GM12878 (cell line): ENCODE data around the gene TSHZ1. TPM values are rescaled to one million over a fixed set of nuclear protein-coding genes. Genes with fewer than 3 reads are reported as not detected.

Experiments used
- ATAC-seq: fragments of 200-7000 bp; cut with Tn5 transposase; 3 replicates; pipeline ENCODE4 v1.9.1; 2020; ENCODE audit warnings: mild to moderate bottlenecking, moderate library complexity
- BruUV-seq: library from RNA; stranded (reverse); fragments of 400-500 nt; replicated peaks from 2 replicates; lab custom pipeline; 2021; lab: Mats Ljungman, UMichigan
- CTCF ChIA-PET: fragments of 300-600 bp; sonication (Branson Sonifier 250); formaldehyde crosslinking; extraction: SDS; loops from one replicate; lab custom pipeline; 2021; ENCODE audit warnings: inconsistent platforms; lab: Yijun Ruan, JAX
- POLR2A ChIA-PET: fragments of 350-600 bp; formaldehyde crosslinking; extraction: SDS; loops from one replicate; lab custom pipeline; 2021; ENCODE audit warnings: inconsistent platforms; lab: Charles Lee
- RAD21 ChIA-PET: fragments of 300-600 bp; sonication (Branson Sonifier 250); formaldehyde crosslinking; loops from one replicate; lab custom pipeline; 2023; ENCODE audit warnings: antibody characterized with exemption; ENCODE audit not compliant: unreplicated experiment; lab: Charles Lee
- SMC1A ChIA-PET: fragments of 300-600 bp; sonication (Branson Sonifier 250); formaldehyde crosslinking; loops from one replicate; lab custom pipeline; 2023; ENCODE audit not compliant: unreplicated experiment, uncharacterized antibody; lab: Charles Lee
- DNase-seq: peaks from one replicate; pipeline ENCODE4 v3.0.0-alpha.2; 2011; ENCODE audit warnings: low read depth, low spot score
- FAIRE-seq: peaks from 3 replicates; lab custom pipeline; 2011; peaks lifted over from hg19 to GRCh38; lab: Jason Lieb, UNC
- H2AFZ ChIP-seq: 2 replicates; pipeline ENCODE4 v1.6.0; 2011; ENCODE audit warnings: low read depth, low read length, control low read depth; ENCODE audit not compliant: control insufficient read depth
- H3K27ac ChIP-seq: 2 replicates; pipeline ENCODE4 v1.5.1; 2011; ENCODE audit warnings: control low read depth; ENCODE audit not compliant: control insufficient read depth, insufficient read depth
- H3K27me3 ChIP-seq, 2 experiments: replicated peaks in 1 of 2; 2 replicates each; pipeline versions ENCODE4 v1.6.0 to v1.6.1; 2011; ENCODE audit warnings: low read length in 1 of 2; ENCODE audit not compliant: control insufficient read depth in 2 of 2, insufficient read depth in 2 of 2
- H3K36me3 ChIP-seq, 2 experiments: 2 replicates each; pipeline ENCODE4 v1.5.1; 2011; ENCODE audit warnings: low read length in 1 of 2; ENCODE audit not compliant: control insufficient read depth in 2 of 2, insufficient read depth in 2 of 2
- H3K4me1 ChIP-seq: 2 replicates; pipeline ENCODE4 v1.6.1; 2011; ENCODE audit warnings: mild to moderate bottlenecking, low read length, moderate library complexity, mixed read lengths; ENCODE audit not compliant: control insufficient read depth, insufficient read depth
- H3K4me2 ChIP-seq: 2 replicates; pipeline ENCODE4 v1.6.0; 2011; ENCODE audit warnings: control low read depth; ENCODE audit not compliant: control insufficient read depth, insufficient read depth
- H3K4me3 ChIP-seq: fragments of 200-600 bp; sonication (generic); 2 replicates; pipeline ENCODE4 v1.5.1; 2016
- H3K79me2 ChIP-seq: 2 replicates; pipeline ENCODE4 v1.6.0; 2011; ENCODE audit warnings: low read length; ENCODE audit not compliant: control insufficient read depth, insufficient read depth
- H3K9ac ChIP-seq: 2 replicates; pipeline ENCODE4 v1.8.0; 2011; ENCODE audit warnings: low read length, control low read depth, mixed read lengths; ENCODE audit not compliant: control insufficient read depth, insufficient read depth
- H3K9me3 ChIP-seq: replicated peaks from 3 replicates; pipeline ENCODE4 v1.5.1; 2011; ENCODE audit warnings: mild to moderate bottlenecking, low read length; ENCODE audit not compliant: control insufficient read depth, insufficient read depth
- H4K20me1 ChIP-seq: 2 replicates; pipeline ENCODE4 v1.6.0; 2011; ENCODE audit not compliant: control insufficient read depth, insufficient read depth
- BCL11A ChIP-seq: IDR thresholded peaks from 2 replicates; pipeline ENCODE4 v1.6.1; 2011; ENCODE audit warnings: low read depth, low read length
- FOXK2 ChIP-seq: fragments of 450-650 bp; IDR thresholded peaks from 2 replicates; pipeline ENCODE4 v1.6.1; 2017; ENCODE audit warnings: mild to moderate bottlenecking, moderate library complexity
- KDM1A ChIP-seq: fragments of 200-600 bp; sonication (generic); IDR thresholded peaks from 2 replicates; pipeline ENCODE4 v1.6.1; 2016; ENCODE audit warnings: borderline replicate concordance
- MTA2 ChIP-seq: fragments of 450-650 bp; IDR thresholded peaks from 2 replicates; pipeline ENCODE4 v1.6.1; 2016; ENCODE audit warnings: low read depth, mild to moderate bottlenecking, moderate library complexity
- POLR2AphosphoS2 ChIP-seq: IDR thresholded peaks from 2 replicates; pipeline ENCODE4 v1.6.1; 2011; ENCODE audit warnings: low read depth, mild to moderate bottlenecking, low read length, improper control_type of control experiment, moderate library complexity
- RB1 ChIP-seq: fragments of 450-650 bp; formaldehyde crosslinking; IDR thresholded peaks from 2 replicates; pipeline ENCODE4 v1.6.1; 2017; ENCODE audit warnings: mild to moderate bottlenecking, borderline replicate concordance
- WGBS: methylation state at CpG from one replicate; pipeline ENCODE4 v1.1.6; 2016; ENCODE audit warnings: low lambda C conversion rate; ENCODE audit not compliant: insufficient replicate concordance, insufficient coverage; ENCODE audit errors: missing lambda C conversion rate; 5-methylcytosine and 5-hydroxymethylcytosine counted together
- in situ Hi-C: fragments of 300-500 bp; cut with MboI; formaldehyde crosslinking; loops from 9 replicates; pipeline ENCODE4 v1.14.3; 2018; ENCODE audit warnings: mixed read lengths
- intact Hi-C: fragments of 100-400 bp; cut with micrococcal nuclease; formaldehyde crosslinking; loops from one replicate; pipeline ENCODE4 v1.14.2; 2022; ENCODE audit not compliant: unreplicated experiment
- polyA plus RNA-seq, 11 experiments: library from polyadenylated mRNA; depleted of rRNA in 4 of 11; unstranded in 6 of 11; stranded (reverse) in 5 of 11; fragments of >200 nt; fragmentation: Nextera tagmentation in 4 of 11; fragmentation: Illumina TruSeq in 1 of 11; extraction: Ambion mirVana in 4 of 11; extraction: Trizol in 1 of 11; gene quantifications; 1 replicate in 1 of 11; 2 replicates in 10 of 11; pipeline versions ENCODE4 v1.2.1 to v1.2.3, GENCODE V29; 2011 to 2016; ENCODE audit warnings: inconsistent platforms in 2 of 11, missing spikeins in 2 of 11, low read depth in 1 of 11
- total RNA-seq, 4 experiments: library from RNA; depleted of rRNA in 3 of 4; stranded (reverse); fragments of >200 nt in 3 of 4; fragmentation: Illumina TruSeq in 1 of 4; extraction: Trizol in 1 of 4; gene quantifications; 2 replicates each; pipeline versions ENCODE4 v1.2.1 to v1.2.3, GENCODE V29; 2013 to 2021

TSHZ1 gene
- total and polyA plus RNA-seq, 10 of the 15 experiments (the other 5 are each of a cell fraction or from before 2014, with no cell fraction given), result 2.2 to 15.2 (median 5.1) TPM

DNA sequence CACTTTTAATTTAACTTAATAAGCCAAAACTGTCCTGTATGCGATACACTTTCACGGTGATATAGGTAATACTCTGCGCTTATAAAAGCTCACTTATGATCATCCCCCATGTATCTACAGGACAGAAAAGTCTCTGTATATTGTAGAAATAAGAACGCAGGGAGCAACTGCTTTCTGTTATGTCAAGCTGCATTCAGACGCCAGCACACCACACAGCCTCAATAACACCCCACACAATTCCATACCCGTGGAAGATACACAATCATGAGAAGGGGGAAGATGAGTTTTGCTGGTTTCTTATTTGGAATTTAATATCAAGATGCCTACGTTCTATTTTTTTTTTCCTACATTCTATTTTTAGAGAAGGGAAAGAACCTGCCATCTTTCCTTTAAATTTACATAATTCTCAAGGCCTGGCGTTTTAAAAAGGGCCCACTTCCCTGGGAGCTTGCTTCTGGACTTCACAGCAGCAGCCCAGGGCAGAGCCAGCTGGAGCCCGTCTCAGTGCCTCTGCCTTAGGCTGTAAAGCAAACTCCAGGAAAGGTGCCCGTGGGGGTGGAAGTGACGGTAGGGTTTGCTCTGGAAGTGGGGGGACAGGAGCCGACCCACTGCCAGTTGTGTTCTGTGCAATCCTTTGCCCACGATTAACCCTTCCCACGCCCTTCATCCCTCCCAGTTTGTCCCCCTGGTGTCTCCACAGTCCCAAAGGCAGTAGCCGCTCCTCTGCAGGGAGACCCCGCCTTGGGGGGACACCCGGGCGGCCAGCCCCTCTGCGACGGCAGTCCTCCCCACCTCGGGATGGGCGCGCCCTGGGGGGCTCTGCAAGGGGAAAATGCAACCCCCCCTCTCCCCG, 7.0 kb upstream of the TSHZ1 start:
- intact Hi-C loops, result loop anchor here (10.0 kb wide), 4 partner anchors 209 to 1281 kb away; no protein-coding TSS in a partner anchor
- CTCF ChIA-PET, result no interaction called here
- Histone ChIP-seq H3K27me3 (no peaks in the 10 kb centered on the region), H3K4me1 (no peaks in the 10 kb centered on the region), H4K20me1 (no peaks in the 10 kb centered on the region), H3K36me3 (peaks cover 5 to 10% of the 10 kb centered on the region in 2 experiments), H3K9me3 (no peaks in the 10 kb centered on the region), H3K27ac (no peak overlapping the region), H3K9ac (no peak overlapping the region), H3K79me2 (peaks cover 47% of the 10 kb centered on the region), H2AFZ (no peak overlapping the region), H3K4me3 (no peak overlapping the region), H3K4me2 (peak overlapping the region; percentile 17; the same call in 1 of the 2 replicates)
- in situ Hi-C loops, result loop anchor here (25.0 kb wide), 1 partner anchor 1909 kb away; no protein-coding TSS in a partner anchor
- RAD21 ChIA-PET, result no interaction called here
- 0 out of 2 replicates have a peak, but pooled peaks have one; percentile 19 for TF ChIP-seq POLR2AphosphoS2
- no peak for TF ChIP-seq KDM1A
- no peak for TF ChIP-seq MTA2
- TF ChIP-seq RB1, result no peak
- TF ChIP-seq BCL11A, result no peak
- no peak for TF ChIP-seq FOXK2
- SMC1A ChIA-PET, result interaction anchor here (0.9 kb wide), 1 partner anchor 208 kb away, joined by 3 read pairs; no protein-coding TSS in a partner anchor
- ATAC-seq (no peak), FAIRE-seq (no peak), DNase-seq (no peak)
- BruUV-seq, result no TSS peak
- POLR2A ChIA-PET, result no interaction called here
- 98% methylated on average over 24 of the region's 24 CpGs for WGBS
